OCI-LY3 (cell line): ENCODE data around the gene AKAP12.

Source experiments
- H2AFZ ChIP-seq: fragments of 200-600, 300-600 bp; shearing (Covaris generic); 2 replicates; pipeline ENCODE4 v1.6.0; 2014; ENCODE audit warnings: antibody characterized with exemption, low read depth, low read length
- H3K27ac ChIP-seq: fragments of 200-600, 300-600 bp; sonication (generic); 2 replicates; pipeline ENCODE4 v1.5.1; 2014; ENCODE audit warnings: mild to moderate bottlenecking, low read length, moderate library complexity, mixed read lengths
- H3K27me3 ChIP-seq: fragments of 200-600, 300-600 bp; sonication (generic); 2 replicates; pipeline ENCODE4 v1.6.1; 2014; ENCODE audit warnings: low read depth, low read length, mixed read lengths
- H3K36me3 ChIP-seq: fragments of 200-600, 300-600 bp; sonication (generic); replicated peaks from 2 replicates; pipeline ENCODE3; 2014; ENCODE audit warnings: low read depth, low read length, mixed read lengths
- H3K4me1 ChIP-seq: fragments of 300-600, 200-600 bp; sonication (generic); 2 replicates; pipeline ENCODE4 v1.6.1; 2014; ENCODE audit warnings: low read length, mixed read lengths
- H3K4me2 ChIP-seq: fragments of 200-600, 300-600 bp; sonication (generic); 2 replicates; pipeline ENCODE4 v1.6.1; 2014; ENCODE audit warnings: low read length, mixed read lengths
- H3K4me3 ChIP-seq: fragments of 300-600, 200-600 bp; sonication (generic); 2 replicates; pipeline ENCODE4 v1.5.1; 2014; ENCODE audit warnings: antibody characterized with exemption, mild to moderate bottlenecking, low read length, moderate library complexity
- H3K79me2 ChIP-seq: fragments of 300-600, 200-600 bp; shearing (Covaris generic); 2 replicates; pipeline ENCODE4 v1.6.1; 2014; ENCODE audit warnings: mild to moderate bottlenecking, low read length, mixed read lengths
- H3K9ac ChIP-seq: fragments of 300-600, 200-600 bp; shearing (Covaris generic); 2 replicates; pipeline ENCODE4 v1.6.0; 2014; ENCODE audit warnings: mild to moderate bottlenecking, low read length, moderate library complexity
- H3K9me3 ChIP-seq: fragments of 200-600, 300-600 bp; shearing (Covaris generic); 2 replicates; pipeline ENCODE4 v1.6.1; 2014; ENCODE audit warnings: low read length, mixed read lengths; ENCODE audit not compliant: insufficient read depth
- H4K20me1 ChIP-seq: fragments of 200-600, 300-600 bp; sonication (generic); 2 replicates; pipeline ENCODE4 v1.6.1; 2016; ENCODE audit warnings: low read length, mixed read lengths; ENCODE audit not compliant: insufficient read depth
- EZH2phosphoT487 ChIP-seq: fragments of 200-600 bp; shearing (Covaris generic); IDR thresholded peaks from 2 replicates; pipeline ENCODE4 v1.6.1; 2018; ENCODE audit warnings: antibody characterized with exemption, mixed run types, low read depth
- TF ChIP-seq, protein P1 (sequence below): fragments of 200-600, 300-600 bp; sonication (generic); IDR thresholded peaks from 2 replicates; pipeline ENCODE4 v1.5.1; 2014; ENCODE audit warnings: antibody characterized with exemption, low read length, low read depth

AKAP12 gene

DNA sequence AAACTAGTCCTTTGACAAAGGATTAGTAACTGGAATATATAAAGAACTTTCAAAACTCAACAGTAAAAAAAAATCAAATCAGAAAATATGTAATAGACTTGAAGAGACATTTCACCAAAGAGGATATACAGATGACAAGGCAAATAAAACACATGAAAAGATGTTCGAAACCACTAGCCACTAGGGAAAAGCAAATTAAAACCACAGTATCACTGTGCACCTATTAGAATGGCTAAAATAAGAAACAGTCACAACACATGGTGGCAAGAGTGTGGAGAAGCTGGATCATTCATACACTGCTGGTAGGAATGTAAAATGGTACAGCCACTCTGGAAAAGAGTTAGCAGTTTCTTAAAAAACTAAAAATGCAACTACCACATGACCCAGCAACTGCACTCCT, 136.7 kb downstream of the AKAP12 start:
- no peak overlapping the region for H3K9ac ChIP-seq
- peaks cover 69% of the 10 kb centered on the region for H3K79me2 ChIP-seq
- 0 out of 2 replicates have a peak, but pooled peaks cover 11% of the 10 kb centered on the region for H4K20me1 ChIP-seq
- H3K4me2 ChIP-seq: peak overlapping the region; percentile 24
- H3K4me3 ChIP-seq: no peak overlapping the region
- no peaks in the 10 kb centered on the region for H3K9me3 ChIP-seq
- peaks cover 4% of the 10 kb centered on the region for H3K36me3 ChIP-seq
- H3K4me1 ChIP-seq: peaks cover 20% of the 10 kb centered on the region
- no peak overlapping the region for H3K27ac ChIP-seq
- no peaks in the 10 kb centered on the region for H3K27me3 ChIP-seq
- no peak overlapping the region for H2AFZ ChIP-seq
- TF ChIP-seq, protein P1, sequence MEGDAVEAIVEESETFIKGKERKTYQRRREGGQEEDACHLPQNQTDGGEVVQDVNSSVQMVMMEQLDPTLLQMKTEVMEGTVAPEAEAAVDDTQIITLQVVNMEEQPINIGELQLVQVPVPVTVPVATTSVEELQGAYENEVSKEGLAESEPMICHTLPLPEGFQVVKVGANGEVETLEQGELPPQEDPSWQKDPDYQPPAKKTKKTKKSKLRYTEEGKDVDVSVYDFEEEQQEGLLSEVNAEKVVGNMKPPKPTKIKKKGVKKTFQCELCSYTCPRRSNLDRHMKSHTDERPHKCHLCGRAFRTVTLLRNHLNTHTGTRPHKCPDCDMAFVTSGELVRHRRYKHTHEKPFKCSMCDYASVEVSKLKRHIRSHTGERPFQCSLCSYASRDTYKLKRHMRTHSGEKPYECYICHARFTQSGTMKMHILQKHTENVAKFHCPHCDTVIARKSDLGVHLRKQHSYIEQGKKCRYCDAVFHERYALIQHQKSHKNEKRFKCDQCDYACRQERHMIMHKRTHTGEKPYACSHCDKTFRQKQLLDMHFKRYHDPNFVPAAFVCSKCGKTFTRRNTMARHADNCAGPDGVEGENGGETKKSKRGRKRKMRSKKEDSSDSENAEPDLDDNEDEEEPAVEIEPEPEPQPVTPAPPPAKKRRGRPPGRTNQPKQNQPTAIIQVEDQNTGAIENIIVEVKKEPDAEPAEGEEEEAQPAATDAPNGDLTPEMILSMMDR: no peak
- TF ChIP-seq EZH2phosphoT487: no peak

DNA sequence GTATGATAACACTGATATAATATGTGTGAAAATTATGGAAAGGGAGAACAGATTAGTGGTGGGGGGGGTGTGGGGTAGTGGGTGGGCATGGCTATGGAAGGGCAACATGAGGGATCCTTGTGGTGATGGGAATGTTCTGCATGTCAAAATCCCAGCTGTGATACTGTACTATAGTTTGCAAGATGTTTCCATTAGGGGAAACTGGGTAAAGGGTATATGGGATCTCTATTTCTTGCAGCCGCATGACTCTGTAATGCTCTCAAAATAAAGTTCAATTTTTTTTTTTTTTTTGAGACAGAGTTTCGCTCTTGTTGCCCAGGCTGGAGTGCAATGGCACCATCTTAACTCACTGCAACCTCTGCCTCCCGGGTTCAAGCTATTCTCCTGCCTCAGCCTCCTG, 137.3 kb downstream of the AKAP12 start:
- no peak overlapping the region for H3K4me2 ChIP-seq
- H3K4me1 ChIP-seq: peaks cover 20% of the 10 kb centered on the region
- peaks cover 4% of the 10 kb centered on the region for H3K36me3 ChIP-seq
- H2AFZ ChIP-seq: no peak overlapping the region
- H3K9me3 ChIP-seq: no peaks in the 10 kb centered on the region
- no peaks in the 10 kb centered on the region for H3K27me3 ChIP-seq
- 0 out of 2 replicates have a peak, but pooled peaks cover 11% of the 10 kb centered on the region for H4K20me1 ChIP-seq
- H3K79me2 ChIP-seq: peaks cover 74% of the 10 kb centered on the region
- TF ChIP-seq, protein P1: no peak
- TF ChIP-seq EZH2phosphoT487: no peak
- no peak overlapping the region for H3K9ac ChIP-seq
- H3K27ac ChIP-seq: no peak overlapping the region
- H3K4me3 ChIP-seq: no peak overlapping the region

DNA sequence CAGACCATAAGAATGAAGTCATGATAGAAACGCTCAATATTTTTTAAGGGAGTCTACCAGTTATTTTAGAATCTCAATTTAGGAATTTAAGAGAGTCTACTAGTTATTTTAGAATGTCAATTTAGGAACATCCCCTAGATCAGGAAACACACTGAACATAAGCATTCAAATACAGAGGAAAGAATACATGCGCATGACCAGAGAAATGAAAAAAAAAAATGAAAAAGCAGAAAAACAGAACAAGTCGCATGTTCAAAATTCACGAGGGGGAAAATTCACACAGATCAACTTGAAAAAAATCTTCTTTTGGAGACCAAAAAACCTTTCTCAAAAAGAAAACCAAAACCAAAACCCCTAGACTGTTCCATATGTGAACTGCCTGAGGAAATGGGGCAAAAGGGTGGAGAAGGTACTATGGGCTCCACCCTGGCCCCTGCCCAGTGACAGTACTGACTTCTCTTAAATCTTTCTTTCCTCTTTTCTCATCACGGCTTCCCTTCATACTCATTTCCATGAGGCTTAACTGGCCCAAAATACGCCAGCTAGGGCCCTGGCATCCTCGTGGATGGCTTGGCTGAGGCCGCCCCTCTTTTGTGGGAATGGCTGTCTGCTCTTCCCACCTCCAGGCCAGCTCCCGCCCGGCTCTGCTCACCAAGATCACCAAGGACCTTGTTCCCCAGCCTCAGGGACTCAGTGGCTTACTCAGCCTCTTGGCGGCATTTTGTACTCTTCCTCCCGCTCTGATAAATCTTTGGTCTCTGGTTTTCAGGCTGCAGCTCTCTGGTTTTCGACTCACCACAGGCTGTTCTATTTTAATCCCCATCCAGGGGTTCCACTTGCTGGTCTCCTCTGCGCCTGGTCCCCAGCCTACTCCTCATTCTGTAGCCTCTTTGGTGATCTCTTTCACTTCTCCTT, 140.4 kb downstream of the AKAP12 start:
- Histone ChIP-seq H3K36me3 (peaks cover 5% of the 10 kb centered on the region), H3K27me3 (no peaks in the 10 kb centered on the region), H2AFZ (no peak overlapping the region), H3K4me1 (peaks cover 20% of the 10 kb centered on the region), H3K9ac (no peak overlapping the region), H3K27ac (no peak overlapping the region), H3K9me3 (no peaks in the 10 kb centered on the region), H3K4me3 (no peak overlapping the region), H3K4me2 (peak overlapping the region; percentile 12; the same call in 1 of the 2 replicates), H4K20me1 (0 out of 2 replicates have a peak, but pooled peaks cover 8% of the 10 kb centered on the region), H3K79me2 (peaks cover 82% of the 10 kb centered on the region)
- no peak for TF ChIP-seq EZH2phosphoT487
- TF ChIP-seq, protein P1: no peak

DNA sequence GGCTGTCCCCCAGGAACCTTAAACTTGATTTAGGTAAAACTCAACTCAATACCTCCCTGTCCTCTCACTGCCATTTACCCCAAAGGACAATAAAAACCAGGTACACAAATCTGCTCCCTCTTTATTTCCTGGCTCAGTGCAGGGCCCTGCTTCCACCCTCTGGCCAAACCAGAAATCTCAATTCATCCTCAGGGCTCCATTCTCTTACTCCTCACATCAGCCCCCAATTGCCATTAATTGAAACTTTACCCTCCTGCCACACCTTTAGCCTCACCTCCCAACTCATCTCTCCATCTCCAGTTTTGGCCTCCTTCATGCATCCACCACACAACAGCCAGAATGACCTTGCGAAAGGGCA, 141.1 kb downstream of the AKAP12 start:
- no peaks in the 10 kb centered on the region for H3K27me3 ChIP-seq

More for the DNA sequence above, 141.1 kb downstream of the AKAP12 start:
- Histone ChIP-seq H3K4me2 (no peak overlapping the region), H3K4me1 (peaks cover 20% of the 10 kb centered on the region), H2AFZ (no peak overlapping the region), H3K36me3 (peaks cover 5% of the 10 kb centered on the region), H3K9ac (no peak overlapping the region), H4K20me1 (0 out of 2 replicates have a peak, but pooled peaks cover 8% of the 10 kb centered on the region), H3K27ac (no peak overlapping the region), H3K9me3 (no peaks in the 10 kb centered on the region), H3K79me2 (peaks cover 82% of the 10 kb centered on the region), H3K4me3 (no peak overlapping the region)
- TF ChIP-seq, protein P1: no peak
- TF ChIP-seq EZH2phosphoT487: no peak
